Measurements from ENCODE around the gene OR8B12. TPM values are rescaled to one million over a fixed set of nuclear protein-coding genes. Genes with fewer than 3 reads are reported as not detected.

The OR8B12 gene
- total RNA-seq, 1 donor: not detected

GRCh38 chr11:124556828-124557227, 13.4 kb upstream of the OR8B12 start:
- Histone ChIP-seq H2AFZ (ENCODE audit: low read length) (no peak overlapping the region), H3K36me3 (ENCODE audit: insufficient read depth, low read length) (no peaks in the 10 kb centered on the region), H3K4me3 (ENCODE audit: insufficient read depth, low read length) (no peak overlapping the region), H3K4me1 (ENCODE audit: insufficient read depth, low read length) (no peaks in the 10 kb centered on the region), H3K79me2 (ENCODE audit: insufficient read depth, low read length) (no peaks in the 10 kb centered on the region), H3K27ac (ENCODE audit: low read depth, low read length) (no peak overlapping the region), H3K4me2 (ENCODE audit: insufficient read depth, low read length) (no peak overlapping the region), H3K9me3 (ENCODE audit: low read depth, low read length) (no peaks in the 10 kb centered on the region), H3K27me3 (ENCODE audit: insufficient read depth, low read length) (no peaks in the 10 kb centered on the region), H4K20me1 (ENCODE audit: insufficient read depth, low read length) (no peaks in the 10 kb centered on the region)
- no peak for DNase-seq (ENCODE audit: insufficient read length, low spot score, missing footprints)
- TF ChIP-seq CTCF (IDR thresholded peaks at IDR 0.05; ENCODE audit: extremely low read depth, low read depth, low read length): no peak

GRCh38 chr11:124551987-124552386, 8.5 kb upstream of the OR8B12 start:
- Histone ChIP-seq H3K36me3 (ENCODE audit: insufficient read depth, low read length) (no peaks in the 10 kb centered on the region), H3K4me1 (ENCODE audit: insufficient read depth, low read length) (no peaks in the 10 kb centered on the region), H4K20me1 (ENCODE audit: insufficient read depth, low read length) (no peaks in the 10 kb centered on the region), H3K27me3 (ENCODE audit: insufficient read depth, low read length) (no peaks in the 10 kb centered on the region), H3K27ac (ENCODE audit: low read depth, low read length) (no peak overlapping the region), H3K4me2 (ENCODE audit: insufficient read depth, low read length) (no peak overlapping the region), H3K9me3 (ENCODE audit: low read depth, low read length) (no peaks in the 10 kb centered on the region), H2AFZ (ENCODE audit: low read length) (no peak overlapping the region), H3K4me3 (ENCODE audit: insufficient read depth, low read length) (no peak overlapping the region), H3K79me2 (ENCODE audit: insufficient read depth, low read length) (no peaks in the 10 kb centered on the region)
- DNase-seq (ENCODE audit: insufficient read length, low spot score, missing footprints): no peak
- no peak for TF ChIP-seq CTCF (IDR thresholded peaks at IDR 0.05; ENCODE audit: extremely low read depth, low read depth, low read length)

- Histone ChIP-seq H3K27me3 (ENCODE audit: insufficient read depth, low read length) (no peaks in the 10 kb centered on the region), H3K4me1 (ENCODE audit: insufficient read depth, low read length) (no peaks in the 10 kb centered on the region), H2AFZ (ENCODE audit: low read length) (no peak overlapping the region), H3K4me3 (ENCODE audit: insufficient read depth, low read length) (no peak overlapping the region), H4K20me1 (ENCODE audit: insufficient read depth, low read length) (no peaks in the 10 kb centered on the region), H3K4me2 (ENCODE audit: insufficient read depth, low read length) (no peak overlapping the region), H3K79me2 (ENCODE audit: insufficient read depth, low read length) (no peaks in the 10 kb centered on the region), H3K27ac (ENCODE audit: low read depth, low read length) (no peak overlapping the region), H3K36me3 (ENCODE audit: insufficient read depth, low read length) (no peaks in the 10 kb centered on the region), H3K9me3 (ENCODE audit: low read depth, low read length) (no peaks in the 10 kb centered on the region)
- DNase-seq (ENCODE audit: insufficient read length, low spot score, missing footprints): no peak
- no peak for TF ChIP-seq CTCF (IDR thresholded peaks at IDR 0.05; ENCODE audit: extremely low read depth, low read depth, low read length)
Measured at GRCh38 chr11:124551189-124551588, 7.7 kb upstream of the OR8B12 start.

- no peaks in the 10 kb centered on the region for H3K27me3 ChIP-seq (ENCODE audit: insufficient read depth, low read length)
- no peak overlapping the region for H3K4me3 ChIP-seq (ENCODE audit: insufficient read depth, low read length)
- no peak overlapping the region for H2AFZ ChIP-seq (ENCODE audit: low read length)
- no peaks in the 10 kb centered on the region for H3K79me2 ChIP-seq (ENCODE audit: insufficient read depth, low read length)
- no peaks in the 10 kb centered on the region for H3K4me1 ChIP-seq (ENCODE audit: insufficient read depth, low read length)
- H3K9me3 ChIP-seq (ENCODE audit: low read depth, low read length): no peaks in the 10 kb centered on the region
- H3K27ac ChIP-seq (ENCODE audit: low read depth, low read length): no peak overlapping the region
- H3K36me3 ChIP-seq (ENCODE audit: insufficient read depth, low read length): no peaks in the 10 kb centered on the region
- no peaks in the 10 kb centered on the region for H4K20me1 ChIP-seq (ENCODE audit: insufficient read depth, low read length)
- DNase-seq (ENCODE audit: insufficient read length, low spot score, missing footprints): no peak
- no peak overlapping the region for H3K4me2 ChIP-seq (ENCODE audit: insufficient read depth, low read length)
- TF ChIP-seq CTCF (IDR thresholded peaks at IDR 0.05; ENCODE audit: extremely low read depth, low read depth, low read length): no peak
Measured at GRCh38 chr11:124543145-124543544, 309 bp downstream of the OR8B12 start.

Data from osteoblast (primary cell).